ENCODE results near the gene GREM2. TPM values are rescaled to one million over a fixed set of nuclear protein-coding genes. Genes with fewer than 3 reads are reported as not detected.

The GREM2 gene
- total and polyA plus RNA-seq, 10 of the 15 experiments (the other 5 are each of a cell fraction or from before 2014, with no cell fraction given): not detected

DNA sequence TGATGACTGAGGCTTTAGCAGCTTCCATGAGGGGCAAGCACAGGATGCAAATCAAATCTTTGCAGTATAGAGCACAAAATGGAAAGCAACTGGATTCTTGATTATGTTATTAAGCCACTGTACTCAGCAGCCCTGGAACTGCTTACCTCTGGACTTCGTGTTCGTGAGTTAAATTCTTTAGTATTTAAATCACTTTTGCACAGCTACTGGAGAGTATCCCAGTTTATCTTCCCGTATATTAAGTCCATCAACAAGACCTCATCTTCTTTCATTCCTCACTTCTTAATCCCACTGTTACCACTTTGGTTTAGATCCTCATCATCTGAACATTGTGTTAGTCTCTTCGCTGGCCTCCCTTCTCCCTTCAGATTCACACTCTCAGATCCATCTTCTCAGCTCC, 108.9 kb downstream of the GREM2 start:
- SMC1A ChIA-PET (ENCODE audit: uncharacterized antibody, unreplicated experiment): interaction anchor here (2.3 kb wide), 1 partner anchor 99 kb away, joined by 5 read pairs; no protein-coding TSS in a partner anchor
- in situ Hi-C loops (cut with MboI): no loop called here
- no peak overlapping the region for H3K4me3 ChIP-seq
- TF ChIP-seq STAT1 (conservative IDR thresholded peaks at IDR 0.05): no peak
- no peak for TF ChIP-seq YY1 (IDR thresholded peaks at IDR 0.05; ENCODE audit: low read depth, low read length)
- TF ChIP-seq, protein P1, sequence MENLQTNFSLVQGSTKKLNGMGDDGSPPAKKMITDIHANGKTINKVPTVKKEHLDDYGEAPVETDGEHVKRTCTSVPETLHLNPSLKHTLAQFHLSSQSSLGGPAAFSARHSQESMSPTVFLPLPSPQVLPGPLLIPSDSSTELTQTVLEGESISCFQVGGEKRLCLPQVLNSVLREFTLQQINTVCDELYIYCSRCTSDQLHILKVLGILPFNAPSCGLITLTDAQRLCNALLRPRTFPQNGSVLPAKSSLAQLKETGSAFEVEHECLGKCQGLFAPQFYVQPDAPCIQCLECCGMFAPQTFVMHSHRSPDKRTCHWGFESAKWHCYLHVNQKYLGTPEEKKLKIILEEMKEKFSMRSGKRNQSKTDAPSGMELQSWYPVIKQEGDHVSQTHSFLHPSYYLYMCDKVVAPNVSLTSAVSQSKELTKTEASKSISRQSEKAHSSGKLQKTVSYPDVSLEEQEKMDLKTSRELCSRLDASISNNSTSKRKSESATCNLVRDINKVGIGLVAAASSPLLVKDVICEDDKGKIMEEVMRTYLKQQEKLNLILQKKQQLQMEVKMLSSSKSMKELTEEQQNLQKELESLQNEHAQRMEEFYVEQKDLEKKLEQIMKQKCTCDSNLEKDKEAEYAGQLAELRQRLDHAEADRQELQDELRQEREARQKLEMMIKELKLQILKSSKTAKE (IDR thresholded peaks at IDR 0.05; ENCODE audit: low read depth, poor library complexity, severe bottlenecking): no peak
- no peak for TF ChIP-seq EZH2 (IDR thresholded peaks at IDR 0.05; ENCODE audit: borderline replicate concordance, control insufficient read depth, low read depth, low read length)
- TF ChIP-seq, protein P2, sequence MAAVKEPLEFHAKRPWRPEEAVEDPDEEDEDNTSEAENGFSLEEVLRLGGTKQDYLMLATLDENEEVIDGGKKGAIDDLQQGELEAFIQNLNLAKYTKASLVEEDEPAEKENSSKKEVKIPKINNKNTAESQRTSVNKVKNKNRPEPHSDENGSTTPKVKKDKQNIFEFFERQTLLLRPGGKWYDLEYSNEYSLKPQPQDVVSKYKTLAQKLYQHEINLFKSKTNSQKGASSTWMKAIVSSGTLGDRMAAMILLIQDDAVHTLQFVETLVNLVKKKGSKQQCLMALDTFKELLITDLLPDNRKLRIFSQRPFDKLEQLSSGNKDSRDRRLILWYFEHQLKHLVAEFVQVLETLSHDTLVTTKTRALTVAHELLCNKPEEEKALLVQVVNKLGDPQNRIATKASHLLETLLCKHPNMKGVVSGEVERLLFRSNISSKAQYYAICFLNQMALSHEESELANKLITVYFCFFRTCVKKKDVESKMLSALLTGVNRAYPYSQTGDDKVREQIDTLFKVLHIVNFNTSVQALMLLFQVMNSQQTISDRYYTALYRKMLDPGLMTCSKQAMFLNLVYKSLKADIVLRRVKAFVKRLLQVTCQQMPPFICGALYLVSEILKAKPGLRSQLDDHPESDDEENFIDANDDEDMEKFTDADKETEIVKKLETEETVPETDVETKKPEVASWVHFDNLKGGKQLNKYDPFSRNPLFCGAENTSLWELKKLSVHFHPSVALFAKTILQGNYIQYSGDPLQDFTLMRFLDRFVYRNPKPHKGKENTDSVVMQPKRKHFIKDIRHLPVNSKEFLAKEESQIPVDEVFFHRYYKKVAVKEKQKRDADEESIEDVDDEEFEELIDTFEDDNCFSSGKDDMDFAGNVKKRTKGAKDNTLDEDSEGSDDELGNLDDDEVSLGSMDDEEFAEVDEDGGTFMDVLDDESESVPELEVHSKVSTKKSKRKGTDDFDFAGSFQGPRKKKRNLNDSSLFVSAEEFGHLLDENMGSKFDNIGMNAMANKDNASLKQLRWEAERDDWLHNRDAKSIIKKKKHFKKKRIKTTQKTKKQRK (IDR thresholded peaks at IDR 0.05; ENCODE audit: low read depth, low read length): no peak
- no peak for TF ChIP-seq RCOR1 (conservative IDR thresholded peaks at IDR 0.05; ENCODE audit: low read depth, low read length)
- no peak for TF ChIP-seq RB1 (IDR thresholded peaks at IDR 0.05; ENCODE audit: borderline replicate concordance)
- TF ChIP-seq, protein P3, sequence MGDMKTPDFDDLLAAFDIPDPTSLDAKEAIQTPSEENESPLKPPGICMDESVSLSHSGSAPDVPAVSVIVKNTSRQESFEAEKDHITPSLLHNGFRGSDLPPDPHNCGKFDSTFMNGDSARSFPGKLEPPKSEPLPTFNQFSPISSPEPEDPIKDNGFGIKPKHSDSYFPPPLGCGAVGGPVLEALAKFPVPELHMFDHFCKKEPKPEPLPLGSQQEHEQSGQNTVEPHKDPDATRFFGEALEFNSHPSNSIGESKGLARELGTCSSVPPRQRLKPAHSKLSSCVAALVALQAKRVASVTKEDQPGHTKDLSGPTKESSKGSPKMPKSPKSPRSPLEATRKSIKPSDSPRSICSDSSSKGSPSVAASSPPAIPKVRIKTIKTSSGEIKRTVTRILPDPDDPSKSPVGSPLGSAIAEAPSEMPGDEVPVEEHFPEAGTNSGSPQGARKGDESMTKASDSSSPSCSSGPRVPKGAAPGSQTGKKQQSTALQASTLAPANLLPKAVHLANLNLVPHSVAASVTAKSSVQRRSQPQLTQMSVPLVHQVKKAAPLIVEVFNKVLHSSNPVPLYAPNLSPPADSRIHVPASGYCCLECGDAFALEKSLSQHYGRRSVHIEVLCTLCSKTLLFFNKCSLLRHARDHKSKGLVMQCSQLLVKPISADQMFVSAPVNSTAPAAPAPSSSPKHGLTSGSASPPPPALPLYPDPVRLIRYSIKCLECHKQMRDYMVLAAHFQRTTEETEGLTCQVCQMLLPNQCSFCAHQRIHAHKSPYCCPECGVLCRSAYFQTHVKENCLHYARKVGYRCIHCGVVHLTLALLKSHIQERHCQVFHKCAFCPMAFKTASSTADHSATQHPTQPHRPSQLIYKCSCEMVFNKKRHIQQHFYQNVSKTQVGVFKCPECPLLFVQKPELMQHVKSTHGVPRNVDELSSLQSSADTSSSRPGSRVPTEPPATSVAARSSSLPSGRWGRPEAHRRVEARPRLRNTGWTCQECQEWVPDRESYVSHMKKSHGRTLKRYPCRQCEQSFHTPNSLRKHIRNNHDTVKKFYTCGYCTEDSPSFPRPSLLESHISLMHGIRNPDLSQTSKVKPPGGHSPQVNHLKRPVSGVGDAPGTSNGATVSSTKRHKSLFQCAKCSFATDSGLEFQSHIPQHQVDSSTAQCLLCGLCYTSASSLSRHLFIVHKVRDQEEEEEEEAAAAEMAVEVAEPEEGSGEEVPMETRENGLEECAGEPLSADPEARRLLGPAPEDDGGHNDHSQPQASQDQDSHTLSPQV (IDR thresholded peaks at IDR 0.05): no peak
- no peak for TF ChIP-seq SREBF1 (IDR thresholded peaks at IDR 0.05; ENCODE audit: low read length)
- TF ChIP-seq SUZ12 (IDR thresholded peaks at IDR 0.05; ENCODE audit: unreplicated experiment): no peak
- TF ChIP-seq, protein P4, sequence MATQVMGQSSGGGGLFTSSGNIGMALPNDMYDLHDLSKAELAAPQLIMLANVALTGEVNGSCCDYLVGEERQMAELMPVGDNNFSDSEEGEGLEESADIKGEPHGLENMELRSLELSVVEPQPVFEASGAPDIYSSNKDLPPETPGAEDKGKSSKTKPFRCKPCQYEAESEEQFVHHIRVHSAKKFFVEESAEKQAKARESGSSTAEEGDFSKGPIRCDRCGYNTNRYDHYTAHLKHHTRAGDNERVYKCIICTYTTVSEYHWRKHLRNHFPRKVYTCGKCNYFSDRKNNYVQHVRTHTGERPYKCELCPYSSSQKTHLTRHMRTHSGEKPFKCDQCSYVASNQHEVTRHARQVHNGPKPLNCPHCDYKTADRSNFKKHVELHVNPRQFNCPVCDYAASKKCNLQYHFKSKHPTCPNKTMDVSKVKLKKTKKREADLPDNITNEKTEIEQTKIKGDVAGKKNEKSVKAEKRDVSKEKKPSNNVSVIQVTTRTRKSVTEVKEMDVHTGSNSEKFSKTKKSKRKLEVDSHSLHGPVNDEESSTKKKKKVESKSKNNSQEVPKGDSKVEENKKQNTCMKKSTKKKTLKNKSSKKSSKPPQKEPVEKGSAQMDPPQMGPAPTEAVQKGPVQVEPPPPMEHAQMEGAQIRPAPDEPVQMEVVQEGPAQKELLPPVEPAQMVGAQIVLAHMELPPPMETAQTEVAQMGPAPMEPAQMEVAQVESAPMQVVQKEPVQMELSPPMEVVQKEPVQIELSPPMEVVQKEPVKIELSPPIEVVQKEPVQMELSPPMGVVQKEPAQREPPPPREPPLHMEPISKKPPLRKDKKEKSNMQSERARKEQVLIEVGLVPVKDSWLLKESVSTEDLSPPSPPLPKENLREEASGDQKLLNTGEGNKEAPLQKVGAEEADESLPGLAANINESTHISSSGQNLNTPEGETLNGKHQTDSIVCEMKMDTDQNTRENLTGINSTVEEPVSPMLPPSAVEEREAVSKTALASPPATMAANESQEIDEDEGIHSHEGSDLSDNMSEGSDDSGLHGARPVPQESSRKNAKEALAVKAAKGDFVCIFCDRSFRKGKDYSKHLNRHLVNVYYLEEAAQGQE (IDR thresholded peaks at IDR 0.05; ENCODE audit: low read depth, low read length): no peak

More for the DNA sequence above, 108.9 kb downstream of the GREM2 start:
- Histone ChIP-seq H3K27ac (ENCODE audit: control insufficient read depth, insufficient read depth) (no peak overlapping the region), H3K36me3 (ENCODE audit: control insufficient read depth in 2 of 2, insufficient read depth in 2 of 2, low read length in 1 of 2) (no peaks in the 10 kb centered on the region), H3K4me2 (ENCODE audit: control insufficient read depth, insufficient read depth) (no peak overlapping the region), H2AFZ (ENCODE audit: control insufficient read depth, low read depth, low read length) (no peak overlapping the region), H3K27me3 (replicated peaks in 1 of 2; ENCODE audit: control insufficient read depth in 2 of 2, insufficient read depth in 2 of 2, low read length in 1 of 2) (no peaks in the 10 kb centered on the region), H3K9me3 (replicated peaks; ENCODE audit: control insufficient read depth, insufficient read depth, low read length) (no peaks in the 10 kb centered on the region), H4K20me1 (ENCODE audit: control insufficient read depth, insufficient read depth) (no peaks in the 10 kb centered on the region), H3K4me1 (ENCODE audit: control insufficient read depth, insufficient read depth, low read length) (no peaks in the 10 kb centered on the region), H3K79me2 (ENCODE audit: control insufficient read depth, insufficient read depth, low read length) (no peaks in the 10 kb centered on the region), H3K9ac (ENCODE audit: control insufficient read depth, insufficient read depth, low read length) (no peak overlapping the region)
- ChIA-PET POLR2A (no interaction called here), RAD21 (ENCODE audit: unreplicated experiment) (no interaction called here), CTCF (no interaction called here)
- WGBS (ENCODE audit: insufficient coverage, insufficient replicate concordance, low lambda C conversion rate, missing lambda C conversion rate): 16% methylated on average over 4 of the region's 4 CpGs
- no peak for FAIRE-seq
- intact Hi-C loops (cut with micrococcal nuclease; ENCODE audit: unreplicated experiment): no loop called here
- ATAC-seq: no peak
- DNase-seq (ENCODE audit: low read depth, low spot score): no peak
- no TSS peak for BruUV-seq (replicated peaks)

Data from GM12878 (cell line).